ENCODE data around the gene AGBL1.
"Not testable (repeated sequence)": the region's sequence is repeated elsewhere in the genome, so short reads cannot be mapped to it uniquely, and the experiment has no call there.

The AGBL1 gene

DNA sequence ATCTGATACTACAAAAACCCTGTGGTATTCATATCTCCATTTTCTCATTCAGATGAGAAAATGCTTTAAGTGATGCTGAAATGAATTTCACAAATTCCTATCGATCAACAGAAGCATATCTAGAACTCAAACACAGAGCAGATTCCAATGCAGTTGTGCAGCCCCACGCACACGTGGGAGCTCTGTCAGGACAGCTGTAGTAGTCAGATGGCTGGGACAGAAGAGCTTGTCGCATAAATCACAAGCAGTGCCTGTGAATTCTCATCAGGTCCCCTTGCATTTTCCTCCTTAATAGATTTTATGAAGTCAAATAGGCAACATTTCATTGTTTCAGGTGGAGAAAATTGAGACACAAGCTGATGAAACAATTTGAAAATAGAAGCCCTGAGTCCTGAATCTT is 792.3 kb downstream of the AGBL1 start:
- no peak for DNase-seq (ENCODE audit: low read depth in 2 of 2)

GRCh38 chr15:86872782-86873181 is 793.1 kb downstream of the AGBL1 start:
- DNase-seq (ENCODE audit: low read depth in 2 of 2): no peak

DNA sequence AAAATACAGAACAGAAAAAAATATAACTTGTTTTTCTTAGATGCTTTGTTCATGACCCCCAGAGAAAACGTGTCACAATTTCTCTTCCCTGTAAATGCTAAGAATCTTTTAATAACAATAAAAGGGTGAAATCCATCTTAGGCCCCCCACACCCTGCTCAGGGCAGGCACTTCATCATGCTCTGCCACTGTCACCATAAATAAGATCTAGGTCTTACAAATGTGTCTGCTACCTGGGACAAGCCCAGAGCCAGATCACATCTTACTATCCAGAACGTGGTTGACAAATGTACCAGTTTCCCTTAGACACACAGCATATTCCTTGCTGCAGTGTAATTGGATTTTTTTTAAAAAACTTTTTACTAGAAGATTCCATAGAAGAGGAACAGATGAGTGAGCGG is 795.4 kb downstream of the AGBL1 start:
- DNase-seq (ENCODE audit: low read depth in 2 of 2): no peak

GRCh38 chr15:86876387-86876944 is 796.8 kb downstream of the AGBL1 start:
- no peak for DNase-seq (ENCODE audit: low read depth in 2 of 2)

DNA sequence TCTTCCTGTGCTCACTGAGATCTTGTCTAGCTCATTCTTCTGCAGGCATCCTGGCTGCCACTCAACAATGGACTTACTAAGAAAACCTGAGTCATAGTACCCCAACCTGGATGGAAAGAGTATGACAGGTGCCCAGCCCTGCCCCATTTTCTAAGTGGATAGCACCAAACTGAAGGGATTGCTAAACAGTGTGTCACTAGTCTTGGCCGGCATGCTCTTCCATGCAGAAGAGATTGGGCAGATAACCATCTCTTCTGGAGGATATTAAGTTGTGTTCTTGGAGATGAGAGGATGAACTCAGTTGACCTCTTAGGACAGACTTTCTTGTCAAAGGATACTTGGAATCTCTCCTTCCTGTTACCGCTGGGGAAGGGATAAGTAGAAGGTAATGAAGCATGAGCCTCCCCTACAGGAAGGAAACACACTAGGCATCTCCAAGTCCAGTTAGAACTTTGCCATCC is 797.5 kb downstream of the AGBL1 start:
- DNase-seq (ENCODE audit: low read depth in 2 of 2): no peak

DNA sequence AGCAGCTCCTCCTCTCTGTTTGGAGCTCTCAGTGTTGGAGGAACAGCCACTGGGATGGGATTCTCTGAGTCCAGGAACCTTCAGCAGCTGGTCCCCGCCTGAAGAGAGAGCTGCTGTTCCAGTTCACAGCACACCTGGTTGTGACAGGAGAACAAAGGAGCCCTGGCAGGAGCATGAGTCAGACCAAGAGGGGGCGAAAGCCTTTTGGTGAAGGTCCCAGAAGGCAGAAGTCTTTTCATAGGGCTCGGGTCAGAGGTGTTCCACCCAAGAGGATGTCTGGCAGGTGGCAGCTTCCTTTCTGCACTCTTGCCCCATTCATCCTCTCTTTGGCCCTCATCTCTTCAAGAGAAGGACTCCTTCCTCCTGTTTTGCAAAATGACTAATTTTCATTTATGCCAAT is 799.2 kb downstream of the AGBL1 start:
- DNase-seq (ENCODE audit: low read depth in 2 of 2): not testable (repeated sequence)

DNA sequence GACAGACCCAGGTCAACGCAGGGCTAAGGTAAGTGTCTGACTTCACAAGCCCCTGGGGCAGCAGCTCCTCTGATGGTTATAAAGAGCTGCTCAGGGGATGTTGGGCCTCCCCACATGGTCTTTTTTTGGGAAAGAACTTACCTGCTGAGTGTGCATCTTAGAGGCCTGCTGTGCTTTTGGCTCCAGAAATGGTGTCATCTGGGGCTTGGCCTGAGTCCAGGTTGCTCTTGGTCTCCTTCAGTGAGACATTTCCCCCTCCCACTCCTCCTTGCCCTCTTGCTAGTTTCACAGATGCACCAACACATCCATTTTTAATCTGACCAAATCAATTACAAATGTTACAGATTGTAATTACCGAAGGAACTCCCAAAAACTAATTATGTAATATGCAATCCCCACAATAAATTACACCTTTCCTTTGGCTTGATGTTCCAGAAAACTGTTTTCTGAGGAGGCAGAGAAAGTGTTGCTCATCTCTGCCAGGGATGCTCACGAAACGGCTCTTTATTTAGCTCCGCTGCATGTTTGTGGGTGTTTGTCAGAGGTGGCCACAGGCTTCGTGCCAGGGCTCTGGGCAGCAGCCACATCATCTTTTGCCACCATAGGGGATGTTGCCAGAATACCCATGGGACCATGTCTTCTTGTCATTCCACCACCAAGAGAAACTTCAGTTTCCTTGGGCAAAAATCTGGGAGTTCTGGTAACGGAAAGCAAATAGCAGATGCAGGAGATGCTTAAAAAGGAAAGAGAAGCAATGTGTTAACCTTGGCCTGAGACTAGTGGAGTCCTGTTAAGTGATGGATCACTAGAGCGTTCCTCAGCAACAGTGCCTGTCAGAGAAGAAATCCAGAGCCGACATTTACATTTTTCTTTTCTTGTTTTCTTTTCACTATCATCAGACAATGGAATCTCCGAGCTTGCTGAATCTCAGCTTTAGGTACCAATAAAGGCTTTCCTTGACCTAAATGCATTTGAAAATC is 799.9 kb downstream of the AGBL1 start:
- DNase-seq (ENCODE audit: low read depth in 2 of 2): no peak

DNA sequence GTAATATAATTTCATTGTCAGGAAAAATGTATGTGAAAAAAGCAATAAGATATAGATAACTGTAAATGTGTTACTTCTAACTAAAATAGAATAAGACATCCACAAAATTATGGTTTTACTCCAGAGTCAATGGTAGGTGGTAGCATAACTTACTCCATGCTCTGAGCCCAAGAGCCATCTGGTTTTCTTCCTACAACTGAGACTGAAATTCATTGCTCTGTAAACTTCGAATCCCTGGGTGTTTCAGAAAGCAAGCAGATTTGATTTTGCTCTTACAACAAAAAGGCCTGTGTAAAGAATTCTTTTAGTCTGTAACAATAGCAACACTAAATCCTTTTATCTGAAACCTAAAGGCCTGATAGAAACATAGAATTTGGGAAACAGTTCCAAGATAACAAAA is 805.9 kb downstream of the AGBL1 start:
- DNase-seq (ENCODE audit: low read depth in 2 of 2): no peak

GRCh38 chr15:86892774-86893449 is 813.2 kb downstream of the AGBL1 start:
- DNase-seq (ENCODE audit: low read depth in 2 of 2): peak; percentile 25 to 26

- DNase-seq (ENCODE audit: low read depth in 2 of 2): no peak
These were observed 814.6 kb downstream of the AGBL1 start for GRCh38 chr15:86894269-86894668.

DNA sequence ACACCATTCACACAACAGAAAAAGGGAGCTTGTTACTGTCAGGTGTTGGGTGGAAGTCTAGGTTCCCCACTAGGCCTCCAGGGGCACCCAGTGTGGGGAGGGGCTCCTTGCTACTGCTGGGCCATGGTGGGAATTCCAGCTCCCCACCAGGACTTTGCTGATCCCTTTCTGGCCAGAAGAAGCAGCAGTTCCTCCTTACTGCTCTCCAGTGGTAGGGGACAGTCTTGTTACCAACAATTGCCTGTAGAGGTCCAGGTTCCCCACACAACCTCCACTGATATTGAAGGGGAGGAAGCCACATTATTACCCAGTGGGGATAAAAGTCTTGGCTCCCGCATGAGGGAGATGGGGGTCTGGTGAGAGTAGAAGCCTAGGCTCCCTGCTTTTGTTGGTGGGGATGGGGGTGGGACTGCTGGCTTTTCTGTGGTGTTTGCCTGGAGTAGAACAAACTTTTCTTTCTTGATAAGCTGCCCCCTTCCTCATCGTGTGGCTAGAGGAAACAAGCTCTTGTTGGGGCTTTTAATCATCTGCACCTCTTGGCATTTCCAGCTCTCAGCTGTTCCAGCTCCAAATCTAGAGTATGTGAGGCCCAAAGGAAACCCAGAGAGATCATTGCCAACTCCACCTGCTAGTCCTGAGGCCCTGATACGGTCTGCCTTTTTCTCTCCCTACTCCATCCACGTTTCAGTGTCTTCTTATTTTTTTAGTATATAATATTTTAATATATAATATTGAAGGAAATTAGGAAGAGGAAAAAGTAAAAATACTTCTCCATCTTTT is 824.2 kb downstream of the AGBL1 start:
- DNase-seq (ENCODE audit: low read depth in 2 of 2): no peak

- no peak for DNase-seq (ENCODE audit: low read depth in 2 of 2)
These were observed 826.1 kb downstream of the AGBL1 start for GRCh38 chr15:86905625-86906256.

DNA sequence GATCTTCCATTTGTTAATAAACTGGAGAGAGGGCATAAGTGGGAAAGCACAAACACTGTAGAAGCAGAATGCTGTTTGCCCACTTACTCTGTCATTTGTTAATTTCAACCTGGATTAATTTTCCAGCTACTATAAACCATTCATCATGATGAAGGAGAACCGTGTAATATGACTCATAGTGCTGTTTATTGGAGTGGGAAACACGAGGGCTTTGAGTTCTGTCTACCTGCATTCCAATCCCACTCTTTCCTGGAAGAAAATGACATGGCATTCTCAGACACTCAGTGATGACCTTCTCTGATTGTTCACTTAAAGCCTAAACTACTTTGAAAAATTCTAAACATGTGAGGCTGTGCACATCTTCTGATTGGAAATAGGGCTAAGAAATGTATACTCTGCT is 826.7 kb downstream of the AGBL1 start:
- DNase-seq (ENCODE audit: low read depth in 2 of 2): no peak

DNA sequence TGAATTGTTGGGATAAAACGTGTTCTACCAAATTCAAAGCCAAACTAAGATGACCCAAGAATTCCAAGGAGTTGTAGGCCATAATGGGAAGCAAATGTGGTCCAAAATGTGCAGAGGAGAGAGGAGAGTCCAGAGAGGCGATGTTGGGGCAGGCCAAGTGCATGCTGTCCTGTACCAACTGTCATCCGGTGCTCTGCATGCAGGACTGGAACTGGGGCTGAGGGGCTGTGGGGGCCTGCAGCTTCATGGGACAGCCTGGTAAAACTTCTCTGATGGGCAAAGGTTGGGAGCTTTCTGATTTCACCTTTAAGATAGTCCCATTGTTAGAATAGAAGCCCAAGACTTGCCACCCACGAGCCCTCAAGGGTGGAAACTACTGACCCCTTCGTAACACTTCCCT is 831.4 kb downstream of the AGBL1 start:
- no peak for DNase-seq (ENCODE audit: low read depth in 2 of 2)

- DNase-seq (ENCODE audit: low read depth in 2 of 2): no peak
These were observed 833.0 kb downstream of the AGBL1 start for GRCh38 chr15:86912661-86913060.

- peak; percentile 13 to 34 for DNase-seq (ENCODE audit: low read depth in 2 of 2)
These were observed 836.2 kb downstream of the AGBL1 start for GRCh38 chr15:86915811-86916331.

DNA sequence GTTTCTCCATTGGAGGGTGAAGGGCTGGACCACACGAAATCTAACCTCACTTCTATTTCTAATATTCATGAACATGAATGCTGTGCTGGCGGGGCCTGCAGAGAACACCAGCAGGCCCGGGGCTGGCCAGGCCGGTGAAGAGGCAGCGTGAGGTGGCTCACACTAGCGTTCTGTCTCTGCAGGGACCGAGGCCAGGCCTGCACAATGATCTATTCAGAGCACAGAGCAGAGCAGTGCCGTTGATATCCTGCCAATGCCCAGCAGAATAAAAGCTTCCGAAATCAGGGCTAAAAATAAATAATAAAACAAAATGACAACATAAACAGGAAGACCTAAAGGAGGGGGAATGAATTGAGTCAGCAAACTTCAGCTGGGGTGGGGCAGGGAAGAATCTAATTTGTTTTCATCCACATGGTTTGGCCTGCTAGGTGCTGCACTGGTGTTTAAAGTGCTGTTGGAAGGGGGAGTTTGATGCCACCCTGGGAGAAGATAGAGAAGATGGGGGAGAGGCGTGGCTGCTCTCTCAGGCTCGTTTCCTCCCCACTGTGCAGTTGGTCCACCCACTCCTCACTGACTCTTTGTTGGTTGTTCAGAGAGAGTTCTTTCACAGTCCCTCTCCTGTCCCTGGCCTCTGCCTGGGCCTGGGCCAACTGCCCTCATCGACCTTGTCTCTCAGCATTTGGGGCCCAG is 837.1 kb downstream of the AGBL1 start:
- DNase-seq (ENCODE audit: low read depth in 2 of 2): no peak

GRCh38 chr15:86917361-86917671 is 837.6 kb downstream of the AGBL1 start:
- no peak for DNase-seq (ENCODE audit: low read depth in 2 of 2)

DNA sequence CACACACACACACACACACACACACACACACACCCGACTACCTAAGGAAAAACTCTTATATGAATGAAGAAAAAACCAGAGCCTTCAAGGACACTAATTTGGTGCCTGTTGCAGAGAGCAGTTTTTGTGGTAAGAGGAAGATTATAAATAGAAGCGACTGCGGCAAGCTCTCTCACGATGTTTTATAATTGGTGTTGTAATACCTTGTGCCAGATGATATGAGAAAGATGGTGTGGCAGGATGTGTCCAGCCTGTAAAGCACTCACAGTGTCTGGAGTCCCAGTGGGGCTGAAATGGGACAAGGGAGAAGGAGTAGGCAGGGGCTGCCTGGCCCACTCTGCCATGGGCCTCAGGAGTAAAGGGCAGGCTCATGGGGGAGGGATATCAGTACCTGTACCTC is 839.9 kb downstream of the AGBL1 start:
- no peak for DNase-seq (ENCODE audit: low read depth in 2 of 2)

DNA sequence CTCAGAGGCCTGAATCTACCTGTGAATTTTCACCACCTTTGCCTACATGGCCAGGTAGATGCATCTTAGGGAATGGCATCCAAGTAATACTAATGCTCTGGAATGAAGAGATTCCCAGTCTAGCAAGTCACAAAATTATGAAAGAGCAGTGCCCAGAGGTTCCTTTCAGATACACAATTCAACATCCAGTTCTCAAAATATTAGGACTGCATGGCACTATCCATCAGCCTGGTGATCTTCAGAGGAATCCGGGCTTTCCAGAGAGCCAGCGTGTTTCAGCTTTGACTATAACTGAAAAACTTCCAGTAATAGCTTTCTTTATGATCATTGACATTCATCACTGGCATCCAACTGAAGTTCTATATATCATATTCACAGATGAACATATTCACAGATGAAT is 849.8 kb downstream of the AGBL1 start:
- no peak for DNase-seq (ENCODE audit: low read depth in 2 of 2)

DNA sequence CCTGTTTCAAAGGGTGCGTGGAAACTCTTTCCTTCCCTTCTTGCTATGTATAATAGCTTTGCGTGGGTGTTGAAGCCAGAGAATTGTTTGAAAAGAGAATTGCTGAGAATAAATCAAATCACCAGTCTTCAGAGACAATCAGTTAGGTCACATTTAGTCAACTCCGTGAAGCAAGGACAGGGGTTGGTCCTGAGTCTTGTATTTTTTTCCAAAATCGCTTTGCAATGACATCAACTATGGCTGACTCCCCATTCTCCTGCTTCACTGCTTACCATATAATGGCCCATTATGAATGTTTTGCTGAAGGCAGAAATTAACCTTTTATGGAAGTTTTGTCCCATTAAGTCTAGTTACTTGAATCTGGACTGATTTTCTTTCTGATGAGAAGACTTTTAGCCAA is 852.8 kb downstream of the AGBL1 start:
- no peak for DNase-seq (ENCODE audit: low read depth in 2 of 2)

Data from fibroblast of skin of left biceps (primary cell).